Body of pancreas (tissue), 4 donors: ENCODE data around the gene TERB1. TPM values are rescaled to one million over a fixed set of nuclear protein-coding genes. Genes with fewer than 3 reads are reported as not detected.

Experiments used
- ATAC-seq: fragments of 150-250 bp; one replicate; pipeline ENCODE4 v1.9.1; 2016
- DNase-seq, 4 donors: peaks; one replicate each; pipeline ENCODE4 v3.0.0-alpha.2; 2019
- H3K27ac ChIP-seq, 4 donors: fragments of 200-600 bp; sonication (generic); 1 replicate in 3 of 4; 2 replicates in 1 of 4; pipeline versions ENCODE4 v1.5.1 to v1.6.1; 2016 to 2019; ENCODE audit warnings: mild to moderate bottlenecking in 1 of 4, mixed read lengths in 1 of 4, moderate library complexity in 1 of 4
- H3K27me3 ChIP-seq, 2 donors: fragments of 200-600 bp; sonication (generic); one replicate each; pipeline ENCODE4 v1.6.0; 2016; ENCODE audit warnings: mild to moderate bottlenecking in 1 of 2
- H3K36me3 ChIP-seq, 2 donors: fragments of 200-600 bp; sonication (generic); replicated peaks in 1 of 2; 2 replicates each; pipeline ENCODE4 v1.5.1; 2016; ENCODE audit warnings: low read depth in 2 of 2; ENCODE audit not compliant: insufficient read depth in 1 of 2
- H3K4me1 ChIP-seq: fragments of 200-600 bp; sonication (generic); one replicate; pipeline ENCODE4 v1.6.0; 2016
- H3K4me3 ChIP-seq, 2 donors: fragments of 200-600 bp; sonication (generic); 1 replicate in 1 of 2; 2 replicates in 1 of 2; pipeline ENCODE4 v1.5.1; 2016 to 2019
- H3K9me3 ChIP-seq, 3 donors: fragments of 200-600 bp; sonication (generic); 1 replicate in 2 of 3; 2 replicates in 1 of 3; pipeline ENCODE4 v1.5.1; 2016
- CTCF ChIP-seq, 7 experiments: fragments of 450-650 bp in 4 of 7; fragments of 200-600 bp in 3 of 7; sonication (generic) in 3 of 7; IDR thresholded peaks; one replicate each; pipeline ENCODE4 v1.5.1; 2016 to 2019; ENCODE audit warnings: antibody characterized with exemption in 7 of 7
- POLR2A ChIP-seq, 3 donors: fragments of 450-650 bp; IDR thresholded peaks; one replicate each; pipeline ENCODE4 v1.6.1; 2016; ENCODE audit warnings: antibody characterized with exemption in 3 of 3, mild to moderate bottlenecking in 2 of 3
- WGBS, 2 donors: methylation state at CpG; one replicate each; pipeline ENCODE4 v1.1.5; 2017; 5-methylcytosine and 5-hydroxymethylcytosine counted together
- intact Hi-C: fragments of 100-400 bp; cut with DNase I; formaldehyde crosslinking; loops from one replicate; pipeline ENCODE4 v1.15.1; 2023
- total RNA-seq, 2 donors: library from RNA; depleted of rRNA; stranded (reverse); fragments of >200 nt; gene quantifications; one replicate each; pipeline ENCODE4 v1.1.0, GENCODE V29; 2016

TERB1 gene
- total RNA-seq, 2 donors from 2014 or later, result not detected

- Histone ChIP-seq H3K9me3 (no peaks in the 10 kb centered on the region), H3K36me3 (peaks cover 0 to 14% of the 10 kb centered on the region in 2 donors), H3K4me3 (no peak overlapping the region), H3K27me3 (no peaks in the 10 kb centered on the region), H3K4me1 (peaks cover 34% of the 10 kb centered on the region), H3K27ac (peak overlapping the region; percentile 69 to 89 (median 82))
- ATAC-seq (peak; percentile 99), DNase-seq (peak; percentile 95 to 97 (median 96))
- TF ChIP-seq POLR2A (IDR thresholded peaks at IDR 0.05) (peak in 1 of 3 donors; percentile 4), CTCF (IDR thresholded peaks at IDR 0.05) (no peak)
- intact Hi-C loops, result no loop called here
- WGBS, 2 donors, result 17 to 26% methylated on average over 10 of the region's 10 CpGs
Measured at GRCh38 chr16:66741169-66741900, 60.0 kb downstream of the TERB1 start.

DNA sequence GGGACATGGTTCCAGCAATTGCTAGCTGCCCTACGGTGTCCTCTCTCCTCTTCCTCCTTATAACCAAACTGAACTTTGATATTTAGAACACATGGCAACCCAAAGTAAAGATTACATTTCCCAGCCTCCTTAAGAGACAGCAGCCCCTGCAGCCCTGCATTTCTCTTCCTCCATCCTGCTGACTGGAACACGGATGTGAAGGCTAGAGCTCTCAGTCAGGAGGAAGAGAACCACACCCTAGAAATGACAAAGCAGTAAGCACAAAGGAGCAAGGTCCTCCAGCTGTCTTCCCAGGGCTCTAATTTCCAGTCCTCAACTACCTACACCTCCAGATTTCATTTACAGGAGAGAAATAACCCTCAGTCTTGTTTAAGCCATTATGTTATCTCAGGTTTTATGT is 60.9 kb downstream of the TERB1 start:
- Histone ChIP-seq H3K4me3 (no peak overlapping the region), H3K4me1 (peaks cover 34% of the 10 kb centered on the region), H3K27ac (peak overlapping the region; percentile 69 to 89 (median 82)), H3K36me3 (peaks cover 7 to 20% of the 10 kb centered on the region in 2 donors), H3K27me3 (no peaks in the 10 kb centered on the region), H3K9me3 (no peaks in the 10 kb centered on the region)
- DNase-seq, result no peak
- ATAC-seq, result no peak
- TF ChIP-seq CTCF (IDR thresholded peaks at IDR 0.05) (no peak), POLR2A (IDR thresholded peaks at IDR 0.05) (peak in 1 of 3 donors; percentile 4)
- WGBS, 2 donors, result 43 to 44% methylated on average over 2 of the region's 2 CpGs
- intact Hi-C loops, result no loop called here

GRCh38 chr16:66740010-66740409 is 61.4 kb downstream of the TERB1 start:
- TF ChIP-seq CTCF (IDR thresholded peaks at IDR 0.05) (peak; percentile 17 to 61 (median 41)), POLR2A (IDR thresholded peaks at IDR 0.05) (no peak)
- DNase-seq (peak in 3 of 4 donors; percentile 34 to 47 (median 47)), ATAC-seq (peak; percentile 24)
- Histone ChIP-seq H3K4me3 (no peak overlapping the region), H3K27me3 (no peaks in the 10 kb centered on the region), H3K9me3 (no peaks in the 10 kb centered on the region), H3K27ac (peak overlapping the region in 3 of 4 donors; percentile 81 to 89 (median 84)), H3K36me3 (peaks cover 9 to 24% of the 10 kb centered on the region in 2 donors), H3K4me1 (peaks cover 34% of the 10 kb centered on the region)
- intact Hi-C loops, result no loop called here
- 46 to 49% methylated on average over 2 of the region's 2 CpGs for WGBS, 2 donors

DNA sequence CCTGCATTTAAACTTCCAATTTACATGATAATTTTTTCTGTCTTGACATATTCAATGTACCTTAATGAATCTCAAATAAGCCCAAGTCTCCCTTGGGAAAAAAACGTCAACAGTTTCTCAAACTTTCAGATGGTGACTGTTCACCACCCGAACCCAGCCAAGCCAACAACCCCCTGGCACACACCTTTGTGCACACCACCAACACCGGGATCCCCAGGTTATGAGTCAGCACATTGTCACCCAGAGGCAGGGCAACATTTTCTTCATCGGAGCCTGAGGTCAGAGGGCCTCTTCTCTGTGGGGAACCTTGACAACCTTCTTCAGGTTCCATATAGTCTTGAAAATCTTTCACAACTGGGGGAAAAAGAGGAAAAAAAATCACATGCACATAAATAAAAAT is 65.5 kb downstream of the TERB1 start:
- no peaks in the 10 kb centered on the region for H3K9me3 ChIP-seq
- H3K4me3 ChIP-seq, result no peak overlapping the region
- peaks cover 18 to 45% of the 10 kb centered on the region in 2 donors for H3K36me3 ChIP-seq
- 85 to 95% methylated on average over 4 of the region's 4 CpGs for WGBS, 2 donors
- no peak for DNase-seq
- intact Hi-C loops, result no loop called here
- H3K27me3 ChIP-seq, result no peaks in the 10 kb centered on the region
- TF ChIP-seq CTCF (IDR thresholded peaks at IDR 0.05) (no peak), POLR2A (IDR thresholded peaks at IDR 0.05) (no peak)
- peaks cover 16% of the 10 kb centered on the region for H3K4me1 ChIP-seq
- no peak for ATAC-seq
- no peak overlapping the region for H3K27ac ChIP-seq

GRCh38 chr16:66731101-66731500 is 70.3 kb downstream of the TERB1 start:
- intact Hi-C loops, result no loop called here
- Histone ChIP-seq H3K9me3 (no peaks in the 10 kb centered on the region), H3K36me3 (peaks cover 18 to 39% of the 10 kb centered on the region in 2 donors), H3K4me3 (no peak overlapping the region), H3K27me3 (no peaks in the 10 kb centered on the region), H3K4me1 (no peaks in the 10 kb centered on the region), H3K27ac (no peak overlapping the region)
- TF ChIP-seq CTCF (IDR thresholded peaks at IDR 0.05) (no peak), POLR2A (IDR thresholded peaks at IDR 0.05) (no peak)
- ATAC-seq, result no peak
- DNase-seq, result no peak
- 91 to 92% methylated on average over 6 to 7 of the region's 7 CpGs for WGBS, 2 donors
